ENCODE measurements around the gene ZNF580.
A peak's percentile ranks its signal among the peaks of the same experiment; 100 is the strongest.

ZNF580 gene

DNA sequence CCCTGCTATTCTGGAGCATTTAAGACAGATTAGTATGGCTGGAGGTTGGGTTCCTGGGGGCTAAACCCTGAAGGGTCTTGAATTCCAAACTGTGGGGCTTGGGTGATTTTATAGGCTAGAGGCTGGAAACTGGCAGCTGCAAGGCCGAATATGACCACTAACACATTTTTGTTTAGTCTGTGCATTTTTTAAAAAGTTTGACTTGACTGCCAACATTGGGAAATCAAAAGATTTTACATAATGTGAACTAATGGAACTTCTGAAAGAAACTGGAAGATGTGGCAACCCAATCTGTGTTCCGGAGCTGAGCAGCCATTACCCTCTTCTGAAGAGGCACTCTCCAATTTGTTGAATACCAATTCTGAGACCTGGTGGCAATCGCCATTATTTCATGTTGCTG lies 21.5 kb upstream of the ZNF580 start:
- peaks cover 32% of the 10 kb centered on the region for H3K4me1 ChIP-seq (ENCODE audit: control insufficient read depth, insufficient read depth, low read length)
- H3K27me3 ChIP-seq (replicated peaks; ENCODE audit: control insufficient read depth, insufficient read depth, low read length) = no peaks in the 10 kb centered on the region
- peak; percentile 48 for DNase-seq (ENCODE audit: low read depth)
- peak overlapping the region; percentile 54 for H3K9ac ChIP-seq (ENCODE audit: low read length)
- H3K4me3 ChIP-seq (ENCODE audit: low read length) = no peak overlapping the region
- no peaks in the 10 kb centered on the region for H3K9me3 ChIP-seq (ENCODE audit: control insufficient read depth, low read length)
- H3K36me3 ChIP-seq (ENCODE audit: control insufficient read depth, insufficient read depth, low read length, severe bottlenecking) = peaks cover 18% of the 10 kb centered on the region

DNA sequence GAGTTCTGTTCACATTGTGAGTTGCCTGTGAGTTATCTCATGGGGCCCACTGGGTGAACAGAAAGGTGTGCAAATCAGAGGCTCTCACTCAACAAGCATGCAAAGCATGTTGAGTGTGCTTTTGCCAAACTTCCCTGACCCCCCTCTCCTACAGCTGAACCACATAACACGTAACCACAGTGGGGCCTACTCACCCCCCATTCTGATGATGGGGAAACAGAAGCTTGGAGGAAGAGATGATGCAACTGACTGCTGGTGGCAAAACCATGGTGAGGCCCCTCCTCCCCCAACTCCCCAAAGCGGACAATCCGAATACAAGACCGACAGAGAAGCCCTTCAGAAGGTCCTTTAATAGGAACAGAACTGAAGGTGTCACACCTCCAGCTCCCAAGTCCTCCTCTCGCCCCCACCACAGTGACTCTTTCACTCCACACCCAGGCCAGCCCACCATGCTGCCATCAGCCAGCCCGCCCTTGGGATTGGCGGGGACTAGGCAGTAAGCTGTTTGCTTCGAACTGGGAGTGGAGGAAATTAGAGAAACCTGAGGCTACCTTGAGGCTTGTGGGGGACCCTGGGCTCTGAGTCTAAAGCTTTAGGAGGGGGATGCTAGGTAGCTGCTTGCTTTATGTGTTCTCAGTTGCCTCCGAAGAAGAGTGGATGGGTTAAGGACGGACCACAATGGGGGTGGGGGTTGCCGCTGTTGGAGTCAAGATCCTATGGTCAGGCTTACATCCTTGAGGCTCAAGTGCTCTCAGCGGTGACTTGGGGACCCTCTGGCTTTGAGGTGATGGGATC lies 20.2 kb upstream of the ZNF580 start:
- Histone ChIP-seq H3K9me3 (ENCODE audit: control insufficient read depth, low read length) (no peaks in the 10 kb centered on the region), H3K4me3 (ENCODE audit: low read length) (no peak overlapping the region), H3K9ac (ENCODE audit: low read length) (no peak overlapping the region), H3K4me1 (ENCODE audit: control insufficient read depth, insufficient read depth, low read length) (peaks cover 32% of the 10 kb centered on the region), H3K36me3 (ENCODE audit: control insufficient read depth, insufficient read depth, low read length, severe bottlenecking) (peaks cover 14% of the 10 kb centered on the region), H3K27me3 (replicated peaks; ENCODE audit: control insufficient read depth, insufficient read depth, low read length) (no peaks in the 10 kb centered on the region)
- DNase-seq (ENCODE audit: low read depth) = no peak

DNA sequence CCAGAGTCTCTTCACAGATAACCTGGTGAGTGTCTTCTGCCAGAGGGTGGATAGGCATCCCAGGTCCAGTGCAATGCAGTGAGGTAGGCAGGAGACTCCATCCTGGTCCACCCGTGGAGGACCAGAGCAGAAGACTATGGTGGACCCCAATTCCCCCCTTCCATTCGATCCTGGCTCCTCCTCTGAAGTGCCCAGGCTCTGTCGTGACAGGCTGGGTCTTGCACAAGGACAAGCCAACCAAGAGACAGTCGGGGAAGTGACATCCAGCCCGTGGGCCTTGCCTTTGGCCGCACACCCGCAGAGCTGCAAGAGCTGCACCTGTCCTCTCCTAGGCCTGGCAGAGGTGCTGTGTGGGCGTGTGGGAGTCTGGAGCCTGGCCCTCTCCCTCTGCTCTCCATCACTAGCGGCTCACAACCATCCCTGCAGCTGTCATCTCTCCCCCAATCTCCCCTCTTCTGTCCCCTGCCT lies 19.6 kb upstream of the ZNF580 start:
- H3K9ac ChIP-seq (ENCODE audit: low read length) = no peak overlapping the region
- no peak for DNase-seq (ENCODE audit: low read depth)
- no peak overlapping the region for H3K4me3 ChIP-seq (ENCODE audit: low read length)

DNA sequence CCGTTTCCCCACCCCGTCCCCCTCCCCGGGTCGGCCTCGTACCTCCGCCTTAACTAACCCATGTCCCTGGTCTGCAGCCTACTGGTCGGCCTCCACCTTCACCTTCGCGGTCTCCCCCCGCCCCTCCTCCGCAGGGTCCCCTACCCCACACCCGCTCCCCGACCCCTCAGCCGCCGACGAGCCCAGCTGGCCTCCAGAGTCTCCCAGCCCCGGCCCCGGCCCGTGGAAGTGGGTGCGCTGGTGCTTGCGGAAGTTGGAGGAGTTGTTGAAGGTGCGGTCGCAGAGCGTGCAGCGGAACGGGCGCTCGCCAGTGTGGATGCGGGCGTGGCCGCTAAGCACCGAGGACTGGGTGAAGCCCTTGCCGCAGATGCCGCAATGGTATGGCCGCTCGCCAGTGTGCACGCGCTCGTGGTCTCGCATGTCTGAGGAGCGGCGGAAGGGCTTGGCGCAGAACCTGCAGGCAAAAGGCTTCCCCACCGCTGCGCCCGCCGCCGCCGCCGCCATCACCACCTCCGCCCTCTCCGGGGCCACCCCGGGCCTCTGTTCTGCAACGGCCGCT lies 19.1 kb upstream of the ZNF580 start:
- Histone ChIP-seq H3K9ac (ENCODE audit: low read length) (no peak overlapping the region), H3K4me1 (ENCODE audit: control insufficient read depth, insufficient read depth, low read length) (peaks cover 32% of the 10 kb centered on the region), H3K4me3 (ENCODE audit: low read length) (no peak overlapping the region), H3K36me3 (ENCODE audit: control insufficient read depth, insufficient read depth, low read length, severe bottlenecking) (peaks cover 5% of the 10 kb centered on the region), H3K9me3 (ENCODE audit: control insufficient read depth, low read length) (no peaks in the 10 kb centered on the region), H3K27me3 (replicated peaks; ENCODE audit: control insufficient read depth, insufficient read depth, low read length) (no peaks in the 10 kb centered on the region)
- DNase-seq (ENCODE audit: low read depth) = no peak

More for the DNA sequence above, 19.6 kb upstream of the ZNF580 start:
- H3K36me3 ChIP-seq (ENCODE audit: control insufficient read depth, insufficient read depth, low read length, severe bottlenecking) = peaks cover 10% of the 10 kb centered on the region
- peaks cover 32% of the 10 kb centered on the region for H3K4me1 ChIP-seq (ENCODE audit: control insufficient read depth, insufficient read depth, low read length)
- no peaks in the 10 kb centered on the region for H3K9me3 ChIP-seq (ENCODE audit: control insufficient read depth, low read length)
- no peaks in the 10 kb centered on the region for H3K27me3 ChIP-seq (replicated peaks; ENCODE audit: control insufficient read depth, insufficient read depth, low read length)

DNA sequence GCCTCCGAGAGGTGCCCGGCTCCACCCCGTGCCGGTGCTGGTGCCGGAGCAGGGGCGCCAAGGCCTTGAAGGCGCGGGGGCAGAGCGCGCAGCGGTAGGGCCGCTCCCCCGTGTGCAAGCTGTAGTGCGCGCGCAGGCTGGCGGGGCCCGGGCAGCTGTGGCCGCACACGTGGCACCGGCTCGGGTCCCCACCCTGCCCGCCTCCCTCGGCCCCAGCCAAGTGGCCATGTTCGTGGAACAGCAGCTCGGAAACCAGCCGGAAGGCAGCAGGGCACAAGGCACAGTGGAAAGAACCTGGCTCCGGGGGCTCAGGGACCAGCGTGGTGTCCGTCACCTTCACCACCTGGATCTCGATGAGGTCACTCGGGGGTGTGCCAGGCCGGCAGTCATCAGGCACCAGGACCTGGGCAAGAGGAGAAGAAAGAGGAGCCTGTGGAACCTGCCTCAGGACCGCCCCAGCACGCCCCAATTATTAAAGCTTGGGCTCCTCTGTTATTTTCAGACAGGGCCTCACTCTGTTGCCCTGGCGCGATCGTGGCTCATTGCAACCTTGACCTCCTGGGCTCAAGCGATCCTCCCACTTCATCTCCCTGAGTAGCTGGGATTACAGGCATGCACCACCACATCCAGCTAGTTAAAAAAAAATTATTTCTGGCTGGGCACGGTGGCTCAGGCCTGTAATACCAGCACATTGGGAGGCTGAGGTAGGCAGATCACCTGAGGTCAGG lies 18.4 kb upstream of the ZNF580 start:
- Histone ChIP-seq H3K27me3 (replicated peaks; ENCODE audit: control insufficient read depth, insufficient read depth, low read length) (no peaks in the 10 kb centered on the region), H3K9me3 (ENCODE audit: control insufficient read depth, low read length) (no peaks in the 10 kb centered on the region), H3K9ac (ENCODE audit: low read length) (no peak overlapping the region), H3K36me3 (ENCODE audit: control insufficient read depth, insufficient read depth, low read length, severe bottlenecking) (peaks cover 3% of the 10 kb centered on the region), H3K4me3 (ENCODE audit: low read length) (no peak overlapping the region), H3K4me1 (ENCODE audit: control insufficient read depth, insufficient read depth, low read length) (peaks cover 32% of the 10 kb centered on the region)
- no peak for DNase-seq (ENCODE audit: low read depth)

DNA sequence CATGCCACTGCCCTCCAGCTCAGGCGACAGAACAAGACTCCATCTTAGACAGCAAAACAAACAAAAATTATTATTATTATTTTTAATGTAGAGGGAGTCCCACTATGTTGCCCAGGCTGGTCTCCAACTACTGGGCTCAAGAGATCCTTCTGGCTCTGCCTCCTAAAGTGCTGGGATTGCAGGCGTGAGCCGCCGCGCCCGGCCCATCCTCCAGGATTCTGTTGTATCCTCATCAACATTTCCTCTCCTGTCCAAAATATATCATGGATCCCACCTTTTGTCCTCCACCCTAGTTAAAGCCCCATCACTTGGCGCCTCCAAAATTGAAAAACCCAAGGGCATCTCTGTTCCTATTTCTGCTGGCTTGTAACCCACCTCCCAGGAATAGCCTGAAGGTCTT lies 17.7 kb upstream of the ZNF580 start:
- Histone ChIP-seq H3K4me3 (ENCODE audit: low read length) (no peak overlapping the region), H3K9me3 (ENCODE audit: control insufficient read depth, low read length) (no peaks in the 10 kb centered on the region), H3K36me3 (ENCODE audit: control insufficient read depth, insufficient read depth, low read length, severe bottlenecking) (no peaks in the 10 kb centered on the region), H3K4me1 (ENCODE audit: control insufficient read depth, insufficient read depth, low read length) (peaks cover 32% of the 10 kb centered on the region), H3K27me3 (replicated peaks; ENCODE audit: control insufficient read depth, insufficient read depth, low read length) (no peaks in the 10 kb centered on the region), H3K9ac (ENCODE audit: low read length) (peak overlapping the region; percentile 12)
- no peak for DNase-seq (ENCODE audit: low read depth)

DNA sequence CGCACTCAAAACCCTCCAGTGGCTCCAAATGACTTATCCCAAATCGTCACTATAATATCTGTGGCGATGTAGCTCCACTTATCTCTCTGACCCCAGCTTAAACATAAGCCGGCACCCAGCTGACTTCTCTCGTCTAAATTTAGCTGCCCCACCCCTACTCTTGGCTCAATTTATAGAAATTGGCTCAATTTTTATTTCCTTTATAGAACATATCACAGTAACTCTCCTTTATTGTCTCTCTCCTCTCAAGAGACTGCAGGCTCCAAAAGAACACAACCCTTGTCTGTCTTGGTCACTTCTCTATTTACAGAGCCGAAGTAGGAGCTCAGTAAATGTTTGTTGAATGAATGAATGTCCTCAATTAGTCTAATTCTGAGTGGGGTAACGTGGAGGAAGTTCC lies 17.2 kb upstream of the ZNF580 start:
- H3K9me3 ChIP-seq (ENCODE audit: control insufficient read depth, low read length) = no peaks in the 10 kb centered on the region
- H3K4me1 ChIP-seq (ENCODE audit: control insufficient read depth, insufficient read depth, low read length) = peaks cover 29% of the 10 kb centered on the region
- H3K9ac ChIP-seq (ENCODE audit: low read length) = peak overlapping the region; percentile 12
- peak overlapping the region; percentile 72 for H3K4me3 ChIP-seq (ENCODE audit: low read length)
- no peaks in the 10 kb centered on the region for H3K27me3 ChIP-seq (replicated peaks; ENCODE audit: control insufficient read depth, insufficient read depth, low read length)
- no peak for DNase-seq (ENCODE audit: low read depth)
- H3K36me3 ChIP-seq (ENCODE audit: control insufficient read depth, insufficient read depth, low read length, severe bottlenecking) = no peaks in the 10 kb centered on the region

DNA sequence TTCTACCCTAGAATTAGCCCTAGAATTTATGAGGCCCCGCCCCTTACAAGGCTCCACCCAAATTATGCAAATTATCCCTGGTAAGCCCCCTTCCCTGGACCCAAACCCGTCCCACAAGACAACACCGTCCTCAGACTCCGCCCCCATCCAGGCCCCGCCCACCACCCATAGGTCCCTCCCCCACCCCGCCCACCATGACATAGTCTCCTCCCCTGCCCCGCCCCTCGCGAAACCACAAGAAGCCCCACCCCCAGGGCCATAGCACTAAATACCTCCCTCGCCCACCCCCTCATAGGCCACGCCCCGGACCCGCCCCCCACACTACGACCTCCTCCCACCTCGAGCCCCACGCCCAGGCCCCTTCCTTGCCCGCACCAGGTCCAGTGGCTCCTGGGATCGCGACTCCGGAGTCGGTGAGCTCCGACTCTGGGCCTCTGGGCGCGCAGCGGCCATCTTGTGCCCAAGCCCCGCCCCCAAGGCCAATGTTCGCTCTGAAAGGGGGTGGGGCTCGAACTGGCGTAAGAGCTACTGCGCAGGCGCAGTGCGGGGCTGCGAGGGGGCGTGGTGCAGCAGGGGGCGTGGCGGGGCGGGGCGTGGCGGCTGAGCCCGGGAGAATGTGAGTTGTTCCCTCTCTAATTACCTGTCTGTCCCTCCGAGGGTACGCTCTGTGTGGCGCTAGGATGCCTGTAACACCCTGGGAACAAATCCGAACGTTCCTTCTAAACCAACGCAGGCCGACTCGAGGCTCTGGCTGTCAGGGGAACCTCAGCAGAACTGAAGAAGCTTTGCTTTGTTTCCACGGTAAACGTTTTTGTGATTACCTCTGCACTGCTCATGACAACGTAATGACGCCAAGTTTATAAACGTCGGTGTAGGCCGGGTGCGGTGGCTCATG lies 16.4 kb upstream of the ZNF580 start, which contains the start of gene ZNF784:
Gene ZNF784, minus strand, starts transcription at position 458 of the 895 bp plus-strand sequence. Its CDS starts 5 bp downstream, at position 453.
- Histone ChIP-seq H3K9ac (ENCODE audit: low read length) (peak within 1 kb of the TSS; percentile 80), H3K4me3 (ENCODE audit: low read length) (peak within 1 kb of the TSS; percentile 77), H3K36me3 (ENCODE audit: control insufficient read depth, insufficient read depth, low read length, severe bottlenecking) (no peaks in the 10 kb centered on the region), H3K9me3 (ENCODE audit: control insufficient read depth, low read length) (no peaks in the 10 kb centered on the region), H3K4me1 (ENCODE audit: control insufficient read depth, insufficient read depth, low read length) (peaks cover 22% of the 10 kb centered on the region), H3K27me3 (replicated peaks; ENCODE audit: control insufficient read depth, insufficient read depth, low read length) (no peaks in the 10 kb centered on the region)
- DNase-seq (ENCODE audit: low read depth) = peak; percentile 98

DNA sequence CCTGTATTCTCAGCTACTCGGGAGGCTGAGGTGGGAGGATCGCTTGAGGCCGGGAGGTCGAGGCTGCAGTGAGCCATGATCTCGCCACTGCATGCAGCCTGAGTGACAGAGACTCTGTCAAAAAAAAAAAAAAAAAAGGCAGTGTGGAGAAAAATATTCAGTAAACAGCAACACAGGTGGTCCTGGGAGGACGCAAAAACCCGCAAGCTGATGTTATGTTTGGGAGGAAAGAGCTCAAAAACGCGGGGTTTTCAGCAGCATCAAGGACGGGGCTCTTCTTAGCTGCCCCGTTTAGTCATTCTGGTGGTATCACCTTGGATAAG lies 15.8 kb upstream of the ZNF580 start:
- H3K9me3 ChIP-seq (ENCODE audit: control insufficient read depth, low read length) = no peaks in the 10 kb centered on the region
- peak overlapping the region; percentile 80 for H3K9ac ChIP-seq (ENCODE audit: low read length)
- peaks cover 16% of the 10 kb centered on the region for H3K4me1 ChIP-seq (ENCODE audit: control insufficient read depth, insufficient read depth, low read length)
- H3K4me3 ChIP-seq (ENCODE audit: low read length) = peak overlapping the region; percentile 77
- no peak for DNase-seq (ENCODE audit: low read depth)
- no peaks in the 10 kb centered on the region for H3K27me3 ChIP-seq (replicated peaks; ENCODE audit: control insufficient read depth, insufficient read depth, low read length)
- H3K36me3 ChIP-seq (ENCODE audit: control insufficient read depth, insufficient read depth, low read length, severe bottlenecking) = no peaks in the 10 kb centered on the region

DNA sequence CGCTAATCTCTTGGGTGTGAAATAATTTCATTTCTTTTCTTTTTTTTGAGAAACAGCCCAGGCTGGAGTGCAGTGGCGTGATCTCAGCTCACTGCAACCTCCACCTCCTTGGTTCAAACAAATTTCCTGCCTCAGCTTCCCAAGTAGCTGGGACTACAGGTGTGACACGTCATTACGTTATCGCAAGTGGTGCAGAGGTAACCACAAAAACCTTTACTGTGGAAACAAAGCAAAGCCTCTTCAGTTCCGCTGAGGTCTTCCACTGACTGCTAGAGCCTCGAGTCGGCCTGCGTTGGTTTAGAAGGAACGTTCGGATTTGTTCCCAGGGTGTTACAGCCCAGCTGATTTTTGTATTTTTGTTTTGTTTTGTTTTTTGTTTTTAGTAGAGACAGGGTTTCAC lies 14.5 kb upstream of the ZNF580 start:
- Histone ChIP-seq H3K4me1 (ENCODE audit: control insufficient read depth, insufficient read depth, low read length) (peaks cover 6% of the 10 kb centered on the region), H3K27me3 (replicated peaks; ENCODE audit: control insufficient read depth, insufficient read depth, low read length) (no peaks in the 10 kb centered on the region), H3K36me3 (ENCODE audit: control insufficient read depth, insufficient read depth, low read length, severe bottlenecking) (no peaks in the 10 kb centered on the region), H3K9ac (ENCODE audit: low read length) (no peak overlapping the region), H3K9me3 (ENCODE audit: control insufficient read depth, low read length) (no peaks in the 10 kb centered on the region), H3K4me3 (ENCODE audit: low read length) (no peak overlapping the region)
- DNase-seq (ENCODE audit: low read depth) = no peak

All from adipocyte (in vitro differentiated cells).